Fibroblast of peridontal ligament (primary cell): ENCODE measurements around the gene KRTAP17-1.
"Not testable (repeated sequence)": the region's sequence is repeated elsewhere in the genome, so short reads cannot be mapped to it uniquely, and the experiment has no call there.

Source experiments
- DNase-seq: peaks from one replicate; pipeline ENCODE4 v3.0.0-alpha.2; 2010; ENCODE audit errors: extremely low read depth

KRTAP17-1 gene

DNA sequence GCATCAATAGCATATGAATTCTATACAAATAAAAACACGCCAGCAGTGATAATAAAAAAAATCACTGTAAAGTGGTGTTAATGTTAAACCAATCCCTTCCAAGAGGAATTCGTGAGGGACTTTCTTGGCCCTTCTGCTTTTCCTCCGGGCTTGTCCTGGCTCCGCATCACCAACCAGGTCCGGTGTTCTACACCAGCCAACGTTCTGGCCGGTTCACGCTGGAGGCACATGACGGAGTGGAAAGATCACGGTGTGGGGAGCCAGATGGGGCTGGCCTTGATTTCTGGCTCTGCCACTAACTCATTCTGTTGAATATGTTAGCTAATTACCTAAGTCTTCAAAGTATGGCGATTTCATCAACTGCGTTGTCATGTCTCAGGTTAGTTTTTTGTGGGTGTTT is 11.4 kb downstream of the KRTAP17-1 start:
- no peak for DNase-seq

DNA sequence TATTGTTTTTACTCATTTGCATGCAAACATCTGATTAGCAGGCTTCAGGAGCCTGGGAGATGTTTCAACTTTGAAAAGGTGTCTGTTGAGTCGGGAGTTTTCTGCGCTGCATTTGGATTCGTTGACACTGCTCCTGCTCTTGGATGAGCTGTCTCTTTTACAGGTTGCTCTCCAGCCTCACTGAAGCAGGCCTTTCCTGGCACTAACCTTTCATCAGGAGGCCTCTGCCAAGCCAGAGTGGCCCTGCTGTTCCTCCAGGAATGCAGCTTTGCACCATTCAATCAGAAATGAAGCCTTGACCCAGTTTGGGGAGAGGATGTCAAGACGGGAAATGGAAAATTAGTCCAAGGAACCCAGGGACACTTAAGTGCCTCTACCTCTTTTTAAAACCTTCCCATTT is 12.5 kb downstream of the KRTAP17-1 start:
- no peak for DNase-seq

DNA sequence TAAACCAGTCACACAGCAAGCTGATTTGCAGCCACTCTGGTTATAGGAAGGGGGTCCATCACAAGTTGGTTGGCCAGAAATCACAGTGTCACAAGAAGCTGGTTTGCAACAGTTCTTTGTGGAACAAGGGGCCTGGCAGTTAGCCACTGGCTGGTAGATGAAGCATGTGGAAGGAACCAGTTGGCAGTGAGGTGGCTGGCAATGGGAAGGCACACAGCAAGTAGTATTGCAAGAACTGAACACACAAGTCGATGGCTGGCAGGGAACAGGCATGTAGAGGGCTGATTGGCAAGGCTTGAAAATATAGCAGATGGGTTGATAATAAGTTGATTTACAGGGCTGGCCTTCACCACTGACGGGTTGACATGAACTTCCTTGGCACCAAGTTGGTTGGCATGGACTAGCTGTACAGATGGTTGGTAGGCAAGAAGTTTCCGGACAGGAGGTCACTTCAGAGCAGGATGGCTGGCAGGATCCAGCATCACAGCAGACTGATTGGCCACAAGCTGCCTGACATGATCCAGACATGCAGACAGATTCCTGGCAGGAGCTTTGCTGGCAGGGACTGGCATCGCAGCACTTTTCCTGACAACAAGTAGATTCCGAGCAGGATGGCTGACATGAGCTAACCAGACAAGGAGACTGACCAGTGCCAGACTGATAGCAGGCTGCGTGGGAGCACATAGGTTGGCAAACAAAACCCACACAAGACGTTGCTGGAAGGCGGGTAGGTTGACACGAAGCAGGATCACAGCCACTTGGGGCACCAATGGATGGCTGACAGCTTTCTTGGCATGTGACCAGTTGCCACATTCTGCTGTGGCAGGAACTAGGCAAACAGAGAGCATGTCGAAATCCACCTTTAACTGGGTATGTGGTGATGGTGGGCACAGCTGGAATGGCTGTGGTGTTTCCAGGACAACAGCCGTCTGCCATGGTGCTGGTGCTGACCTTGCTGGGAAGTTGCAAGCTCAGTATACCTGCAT is 13.3 kb downstream of the KRTAP17-1 start, which contains the start of gene KRTAP29-1:
TSS of gene KRTAP29-1 (minus strand) at position 936 of the 986 bp plus-strand sequence. CDS start at position 936, 0 bp downstream.
- no peak for DNase-seq

DNA sequence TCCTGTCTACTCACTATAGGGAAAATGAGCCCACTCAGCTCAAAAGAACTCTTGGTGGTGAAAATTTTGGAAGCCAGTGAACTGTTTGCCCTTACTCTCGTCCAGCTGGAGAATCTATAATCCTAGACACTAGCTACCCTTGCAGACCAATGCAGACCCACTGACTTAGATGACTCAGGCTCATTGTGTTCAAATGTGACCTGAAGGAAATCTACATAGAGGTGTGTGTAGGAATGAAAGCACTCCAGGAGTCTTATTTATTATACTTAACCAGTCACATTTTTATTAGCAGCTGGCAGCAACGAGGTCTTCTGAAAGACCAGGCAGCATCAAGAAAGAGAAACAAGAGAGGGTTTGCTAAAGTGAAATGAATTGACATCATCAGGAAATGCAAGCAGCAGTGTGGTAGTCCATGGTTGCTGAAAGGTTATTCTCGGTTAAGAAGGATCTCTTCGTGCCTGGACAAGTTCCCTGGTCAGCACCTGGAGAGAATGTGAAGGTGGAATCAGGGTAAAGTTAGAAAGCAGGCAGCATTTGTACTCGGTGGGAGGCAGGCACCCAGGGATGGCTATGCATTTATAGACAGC is 14.2 kb downstream of the KRTAP17-1 start:
- DNase-seq, result no peak

DNA sequence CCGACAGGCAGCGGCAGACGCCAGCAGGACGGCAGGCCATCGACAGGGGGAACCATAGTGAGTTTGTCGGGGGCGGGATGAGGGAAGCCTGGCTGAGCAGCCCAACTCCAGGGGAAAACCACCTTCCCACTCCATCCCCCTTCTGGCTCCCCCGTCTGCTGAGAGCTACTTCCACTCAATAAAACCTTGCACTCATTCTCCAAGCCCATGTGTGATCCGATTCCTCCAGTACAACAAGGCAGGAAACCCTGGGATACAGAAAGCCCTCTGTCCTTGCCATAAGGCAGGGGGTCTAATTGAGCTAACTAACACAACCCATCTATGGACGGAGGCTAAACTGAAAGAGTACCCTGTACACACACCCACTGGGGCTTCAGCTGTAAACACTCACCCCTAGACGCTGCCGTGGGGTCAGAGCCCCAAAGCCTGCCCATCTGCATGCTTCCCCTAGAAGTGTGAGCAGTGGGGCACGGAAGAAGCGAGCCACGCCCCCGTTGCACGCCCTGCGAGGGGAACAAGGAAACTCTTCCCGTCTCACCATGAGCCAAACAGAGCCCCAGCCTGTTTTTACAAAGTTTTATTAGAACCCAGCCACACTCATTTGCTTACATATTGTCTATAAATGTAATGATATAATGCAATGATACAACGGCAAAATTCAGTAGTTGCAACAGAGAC is 16.9 kb downstream of the KRTAP17-1 start:
- no peak for DNase-seq

DNA sequence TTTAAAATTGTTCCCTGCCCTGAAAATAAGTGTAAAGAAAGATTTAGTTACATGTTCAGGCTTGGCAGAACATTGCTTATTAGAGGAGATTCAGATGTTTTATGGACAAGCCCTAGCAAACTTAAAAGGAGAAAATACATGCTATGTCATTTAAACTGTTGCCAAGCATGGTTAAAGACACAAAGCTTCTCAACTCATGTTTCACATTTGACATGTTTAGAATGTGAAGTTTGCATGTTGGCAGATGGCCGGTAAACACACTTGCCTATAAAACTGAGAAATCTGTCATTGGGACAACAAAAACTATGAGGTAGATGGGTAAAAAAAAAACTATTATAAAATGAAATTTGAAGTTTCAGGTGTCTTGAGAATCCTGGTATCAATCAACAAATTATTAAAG is 18.7 kb downstream of the KRTAP17-1 start:
- DNase-seq, result no peak

DNA sequence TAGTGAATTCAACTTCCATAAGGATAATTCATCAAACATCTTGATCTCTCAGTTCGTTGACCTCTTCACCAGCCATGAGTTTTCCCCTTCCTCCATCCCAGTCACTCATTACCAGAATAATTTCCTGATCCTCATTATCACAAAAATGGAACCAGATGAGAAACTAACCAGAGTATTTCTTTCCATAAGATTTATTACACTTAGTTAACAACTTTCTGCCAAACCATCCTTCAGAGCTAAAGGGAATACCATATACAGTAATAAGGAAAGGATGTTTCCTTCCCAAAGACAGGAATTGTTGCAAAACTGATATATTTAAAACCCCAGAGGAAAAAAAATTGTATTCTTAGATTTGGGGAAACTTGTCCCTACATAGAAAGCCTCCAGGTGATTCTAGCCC is 21.5 kb downstream of the KRTAP17-1 start:
- DNase-seq, result no peak

DNA sequence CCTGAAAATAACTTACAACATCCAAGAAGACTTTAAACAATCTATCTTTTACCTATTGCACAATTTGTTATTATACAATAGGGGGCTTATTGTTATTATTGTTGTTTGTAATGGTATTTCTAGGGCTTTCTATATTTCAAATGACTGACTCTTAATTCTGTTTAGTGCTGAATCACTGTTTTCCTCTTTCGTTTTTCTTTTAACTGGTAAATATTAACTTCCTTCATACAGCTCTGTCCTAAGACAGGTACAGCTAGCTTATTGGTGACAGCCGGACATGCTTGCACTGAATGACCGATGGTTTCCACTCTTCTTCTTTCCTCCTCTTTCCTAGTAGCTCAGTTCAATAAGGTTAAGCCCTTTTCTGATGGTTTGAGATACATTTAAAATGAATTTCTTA is 28.5 kb downstream of the KRTAP17-1 start:
- no peak for DNase-seq

DNA sequence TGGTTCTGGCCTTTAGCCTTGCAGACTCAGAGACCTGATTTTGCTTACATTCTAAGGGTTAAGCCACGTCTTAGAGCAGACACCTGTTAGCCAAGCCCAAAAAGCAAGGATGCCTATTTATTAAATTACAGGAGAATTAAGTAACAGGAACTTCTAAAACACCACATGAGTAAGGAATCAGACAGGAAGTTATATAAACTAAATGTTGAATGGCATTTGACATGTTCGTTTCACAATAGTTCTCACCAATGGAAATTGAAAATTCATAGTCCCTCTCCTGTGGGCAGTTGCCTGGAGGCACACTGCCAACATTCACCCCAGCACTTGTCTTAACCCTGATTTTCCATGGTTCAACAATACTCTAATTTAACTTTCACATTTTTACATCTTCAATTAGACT is 31.0 kb downstream of the KRTAP17-1 start:
- DNase-seq, result no peak

DNA sequence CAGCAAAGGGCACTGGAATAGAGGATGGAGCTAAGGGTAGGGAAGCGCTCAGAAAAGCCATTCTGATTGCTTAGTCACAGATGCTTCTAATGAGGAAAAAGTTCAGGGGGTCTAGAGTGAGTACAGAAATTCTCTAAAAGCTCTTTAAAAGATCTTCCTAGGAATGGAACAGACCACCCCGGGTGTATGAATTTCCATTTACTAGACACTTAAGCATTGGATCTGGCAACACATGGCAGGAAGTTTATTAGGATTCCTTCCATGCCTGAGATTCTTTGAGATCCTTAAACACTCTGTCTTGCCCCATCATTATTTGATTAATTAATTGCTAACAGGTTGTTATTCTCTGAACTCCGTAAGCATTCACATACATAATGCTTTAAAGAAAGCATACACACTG is 31.5 kb downstream of the KRTAP17-1 start:
- no peak for DNase-seq

DNA sequence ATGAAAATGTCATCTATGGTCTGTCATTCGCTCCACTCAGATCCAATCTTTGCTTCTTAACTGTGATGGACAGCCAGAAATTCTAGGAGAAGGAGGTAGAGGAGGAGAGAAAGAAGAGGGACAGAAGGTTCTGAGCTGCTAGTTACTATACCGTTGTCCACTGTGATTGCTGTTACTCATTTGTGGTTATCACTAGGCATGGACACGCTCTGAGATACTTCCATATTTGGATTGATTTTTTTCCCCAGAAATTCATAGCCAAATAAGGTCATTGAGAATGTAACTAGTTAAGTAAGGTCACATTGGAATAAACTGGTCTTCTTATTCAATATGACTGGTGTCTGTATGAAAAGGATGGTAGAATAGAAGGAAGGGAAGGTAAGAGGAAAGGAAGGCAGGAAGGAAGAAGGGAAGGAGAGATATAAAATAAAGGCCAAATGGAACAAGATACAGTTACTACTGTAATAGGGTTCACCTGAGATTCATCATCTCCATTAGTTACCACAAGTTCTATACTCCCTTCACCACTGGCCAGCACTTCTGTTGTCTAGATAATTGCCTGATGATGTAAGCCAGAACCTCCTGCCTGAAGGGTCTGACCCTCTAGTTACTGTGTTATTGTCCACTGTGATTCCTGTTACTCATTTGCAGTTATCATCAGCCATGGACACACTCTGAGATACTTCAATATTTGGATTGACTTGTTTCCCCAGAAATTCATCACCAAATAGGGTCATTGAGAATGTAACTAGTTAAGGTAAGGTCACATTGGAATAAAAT is 37.1 kb downstream of the KRTAP17-1 start:
- DNase-seq, result peak; percentile 22

DNA sequence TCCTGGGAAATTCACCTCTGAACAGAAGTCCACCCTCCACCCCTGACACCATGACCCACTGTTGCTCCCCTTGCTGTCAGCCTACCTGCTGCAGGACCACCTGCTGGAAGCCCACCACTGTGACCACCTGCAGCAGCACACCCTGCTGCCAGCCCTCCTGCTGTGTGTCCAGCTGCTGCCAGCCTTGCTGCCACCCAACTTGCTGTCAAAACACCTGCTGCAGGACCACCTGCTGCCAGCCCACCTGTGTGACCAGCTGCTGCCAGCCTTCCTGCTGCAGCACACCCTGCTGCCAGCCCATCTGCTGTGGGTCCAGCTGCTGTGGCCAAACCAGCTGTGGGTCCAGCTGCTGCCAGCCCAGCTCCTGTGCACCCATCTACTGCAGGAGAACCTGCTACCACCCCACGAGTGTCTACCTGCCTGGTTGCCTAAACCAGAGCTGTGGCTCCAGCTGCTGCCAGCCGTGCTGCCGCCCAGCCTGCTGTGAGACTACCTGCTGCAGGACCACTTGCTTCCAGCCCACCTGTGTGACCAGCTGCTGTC is 39.8 kb downstream of the KRTAP17-1 start, which contains the start of gene KRTAP9-7:
TSS of gene KRTAP9-7 (plus strand) at position 51 of the 543 bp plus-strand sequence. CDS start at position 51, 0 bp downstream.
- not testable (repeated sequence) for DNase-seq

DNA sequence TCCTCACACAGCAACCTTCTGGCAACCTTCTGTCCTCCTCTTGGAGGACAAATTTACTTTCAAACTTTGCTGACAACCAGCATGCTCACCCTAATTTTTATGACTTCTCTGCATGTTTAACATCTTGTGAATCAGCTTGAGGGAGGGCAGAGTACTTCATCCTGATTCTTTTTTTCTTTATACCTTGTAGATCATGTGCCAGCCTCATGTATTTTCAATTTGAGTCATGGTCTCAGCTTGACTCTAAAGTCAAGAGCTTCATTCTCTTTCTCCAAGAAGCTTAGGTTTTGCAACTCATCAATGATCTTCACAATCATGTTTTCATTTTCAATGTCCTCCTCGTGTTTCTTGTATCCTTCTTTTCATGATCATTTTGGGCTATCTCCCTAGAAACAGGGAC is 43.7 kb downstream of the KRTAP17-1 start:
- no peak for DNase-seq

DNA sequence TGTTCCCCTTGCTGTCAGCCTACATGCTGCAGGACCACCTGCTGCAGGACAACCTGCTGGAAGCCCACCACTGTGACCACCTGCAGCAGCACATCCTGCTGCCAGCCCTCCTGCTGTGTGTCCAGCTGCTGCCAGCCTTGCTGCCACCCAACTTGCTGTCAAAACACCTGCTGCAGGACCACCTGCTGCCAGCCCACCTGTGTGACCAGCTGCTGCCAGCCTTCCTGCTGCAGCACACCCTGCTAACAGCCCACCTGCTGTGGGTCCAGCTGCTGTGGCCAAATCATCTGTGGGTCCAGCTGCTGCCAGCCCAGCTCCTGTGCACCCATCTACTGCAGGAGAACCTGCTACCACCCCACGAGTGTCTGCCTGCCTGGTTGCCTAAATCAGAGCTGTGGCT is 44.2 kb downstream of the KRTAP17-1 start:
- DNase-seq, result not testable (repeated sequence)

DNA sequence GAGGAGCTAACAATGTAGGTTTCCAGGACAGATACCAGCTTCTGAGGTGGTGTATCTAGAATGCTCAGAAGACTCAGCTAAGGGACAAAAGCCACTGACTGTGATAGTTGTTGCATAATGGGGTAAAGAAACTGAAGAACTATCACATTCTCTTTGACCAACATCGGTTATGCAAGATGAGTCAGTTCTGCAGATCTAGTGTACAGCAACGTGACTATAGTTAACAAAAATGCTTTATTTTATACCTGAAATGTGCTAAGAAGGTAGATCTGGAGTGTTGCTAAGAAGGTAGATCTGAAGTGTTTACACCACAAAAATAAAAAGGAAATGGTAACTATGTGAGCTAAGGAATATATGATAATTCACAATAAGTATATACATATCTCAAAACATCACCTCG is 47.8 kb downstream of the KRTAP17-1 start:
- no peak for DNase-seq

DNA sequence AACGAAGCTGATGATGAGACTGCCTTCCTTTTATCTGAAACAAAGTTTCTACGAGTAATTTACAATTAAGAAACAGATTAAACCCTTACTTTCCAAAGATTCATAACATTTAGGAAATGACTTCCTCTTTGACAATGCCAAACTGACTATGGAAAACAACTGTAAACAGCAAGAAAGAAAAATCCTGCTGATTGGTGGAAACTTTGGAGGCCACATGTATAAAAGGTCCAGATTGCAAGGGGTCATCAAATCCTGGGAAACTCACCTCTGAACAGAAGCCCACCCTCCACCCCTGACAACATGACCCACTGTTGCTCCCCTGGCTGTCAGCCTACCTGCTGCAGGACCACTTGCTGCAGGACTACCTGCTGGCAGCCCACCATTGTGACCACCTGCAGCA is 50.4 kb downstream of the KRTAP17-1 start, which contains the start of gene KRTAP9-6:
TSS of gene KRTAP9-6 (plus strand) at position 301 of the 400 bp plus-strand sequence. CDS start at position 301, 0 bp downstream.
- DNase-seq, result no peak
